Measurements from ENCODE around the gene COQ8A.

DNA sequence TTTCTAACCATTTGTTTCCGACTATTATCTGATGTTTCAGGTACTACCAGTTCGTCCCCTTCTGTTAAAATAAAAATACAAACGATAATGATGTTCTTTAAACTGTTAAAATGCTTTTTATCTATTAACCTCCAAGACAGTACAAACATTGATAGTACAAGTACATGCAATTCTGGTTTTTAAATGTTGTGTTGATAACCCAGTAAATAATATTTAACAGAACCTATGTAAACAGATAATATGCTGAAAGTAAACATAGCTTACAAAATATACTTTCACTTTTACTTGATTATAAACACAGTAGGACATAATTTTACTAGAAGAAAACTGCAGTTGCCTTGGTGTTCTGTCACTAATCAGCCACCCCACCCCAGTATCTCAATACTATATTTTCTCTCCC is 76.9 kb downstream of the COQ8A start:
- no peak for TF ChIP-seq POLR2A (IDR thresholded peaks at IDR 0.05)
- TF ChIP-seq, protein P1, sequence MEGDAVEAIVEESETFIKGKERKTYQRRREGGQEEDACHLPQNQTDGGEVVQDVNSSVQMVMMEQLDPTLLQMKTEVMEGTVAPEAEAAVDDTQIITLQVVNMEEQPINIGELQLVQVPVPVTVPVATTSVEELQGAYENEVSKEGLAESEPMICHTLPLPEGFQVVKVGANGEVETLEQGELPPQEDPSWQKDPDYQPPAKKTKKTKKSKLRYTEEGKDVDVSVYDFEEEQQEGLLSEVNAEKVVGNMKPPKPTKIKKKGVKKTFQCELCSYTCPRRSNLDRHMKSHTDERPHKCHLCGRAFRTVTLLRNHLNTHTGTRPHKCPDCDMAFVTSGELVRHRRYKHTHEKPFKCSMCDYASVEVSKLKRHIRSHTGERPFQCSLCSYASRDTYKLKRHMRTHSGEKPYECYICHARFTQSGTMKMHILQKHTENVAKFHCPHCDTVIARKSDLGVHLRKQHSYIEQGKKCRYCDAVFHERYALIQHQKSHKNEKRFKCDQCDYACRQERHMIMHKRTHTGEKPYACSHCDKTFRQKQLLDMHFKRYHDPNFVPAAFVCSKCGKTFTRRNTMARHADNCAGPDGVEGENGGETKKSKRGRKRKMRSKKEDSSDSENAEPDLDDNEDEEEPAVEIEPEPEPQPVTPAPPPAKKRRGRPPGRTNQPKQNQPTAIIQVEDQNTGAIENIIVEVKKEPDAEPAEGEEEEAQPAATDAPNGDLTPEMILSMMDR (IDR thresholded peaks at IDR 0.05), result no peak
